GM21737 (cell line): ENCODE data around the gene SCT.
A peak's percentile ranks its signal among the peaks of the same experiment; 100 is the strongest.

ENCODE experiments used
- ATAC-seq: cut with Tn5 transposase; IDR thresholded peaks from one replicate; pipeline ENCODE4 v1.9.1; 2021; ENCODE audit warnings: mild to moderate bottlenecking, moderate library complexity; ENCODE audit not compliant: unreplicated experiment

The SCT gene

GRCh38 chr11:623349-623869 is 3.6 kb downstream of the SCT start:
- no peak for ATAC-seq

- ATAC-seq = no peak
These were observed 5.1 kb downstream of the SCT start for GRCh38 chr11:621838-622237.

- ATAC-seq = no peak
These were observed 5.8 kb downstream of the SCT start for GRCh38 chr11:620935-621814.

- no peak for ATAC-seq
These were observed 6.8 kb downstream of the SCT start for GRCh38 chr11:620201-620600.

GRCh38 chr11:619628-620050 is 7.3 kb downstream of the SCT start:
- ATAC-seq = no peak

GRCh38 chr11:618856-619627 is 7.9 kb downstream of the SCT start:
- ATAC-seq = no peak

- ATAC-seq = no peak
These were observed 8.9 kb downstream of the SCT start for GRCh38 chr11:617912-618682.

- ATAC-seq = no peak
These were observed 9.6 kb downstream of the SCT start for GRCh38 chr11:617199-617911.

- ATAC-seq = no peak
These were observed 10.4 kb downstream of the SCT start for GRCh38 chr11:616320-617198.

- peak; percentile 69 for ATAC-seq
These were observed 11.3 kb downstream of the SCT start, which contains the start of gene IRF7 for GRCh38 chr11:615504-616319. Gene IRF7 (minus strand): TSS chr11:615950. CDS start chr11:615364, 586 bp downstream.

- no peak for ATAC-seq
These were observed 12.1 kb downstream of the SCT start for GRCh38 chr11:614623-615503.

GRCh38 chr11:614021-614622 is 12.9 kb downstream of the SCT start:
- ATAC-seq = no peak

GRCh38 chr11:613369-613968 is 13.5 kb downstream of the SCT start:
- ATAC-seq = no peak

- no peak for ATAC-seq
These were observed 14.1 kb downstream of the SCT start for GRCh38 chr11:612961-613300.

GRCh38 chr11:612201-612960 is 14.6 kb downstream of the SCT start:
- ATAC-seq = no peak
